ENCODE measurements around the gene OR6S1.

- TF ChIP-seq, protein P1, sequence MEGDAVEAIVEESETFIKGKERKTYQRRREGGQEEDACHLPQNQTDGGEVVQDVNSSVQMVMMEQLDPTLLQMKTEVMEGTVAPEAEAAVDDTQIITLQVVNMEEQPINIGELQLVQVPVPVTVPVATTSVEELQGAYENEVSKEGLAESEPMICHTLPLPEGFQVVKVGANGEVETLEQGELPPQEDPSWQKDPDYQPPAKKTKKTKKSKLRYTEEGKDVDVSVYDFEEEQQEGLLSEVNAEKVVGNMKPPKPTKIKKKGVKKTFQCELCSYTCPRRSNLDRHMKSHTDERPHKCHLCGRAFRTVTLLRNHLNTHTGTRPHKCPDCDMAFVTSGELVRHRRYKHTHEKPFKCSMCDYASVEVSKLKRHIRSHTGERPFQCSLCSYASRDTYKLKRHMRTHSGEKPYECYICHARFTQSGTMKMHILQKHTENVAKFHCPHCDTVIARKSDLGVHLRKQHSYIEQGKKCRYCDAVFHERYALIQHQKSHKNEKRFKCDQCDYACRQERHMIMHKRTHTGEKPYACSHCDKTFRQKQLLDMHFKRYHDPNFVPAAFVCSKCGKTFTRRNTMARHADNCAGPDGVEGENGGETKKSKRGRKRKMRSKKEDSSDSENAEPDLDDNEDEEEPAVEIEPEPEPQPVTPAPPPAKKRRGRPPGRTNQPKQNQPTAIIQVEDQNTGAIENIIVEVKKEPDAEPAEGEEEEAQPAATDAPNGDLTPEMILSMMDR (IDR thresholded peaks at IDR 0.05): no peak
- TF ChIP-seq POLR2A (IDR thresholded peaks at IDR 0.05): no peak
Observed at GRCh38 chr14:20601522-20601921, 40.0 kb downstream of the OR6S1 start.

Measured in heart left ventricle (tissue), 13 donors.